AG10803 (cell line): ENCODE measurements around the gene PSEN2.

ENCODE experiments used
- DNase-seq: peaks from one replicate; pipeline ENCODE4 v3.0.0; 2010; ENCODE audit warnings: low read depth
- H3K4me3 ChIP-seq: 2 replicates; pipeline ENCODE4 v1.5.1; 2011; ENCODE audit warnings: mild to moderate bottlenecking, low read length, control low read depth
- CTCF ChIP-seq: conservative IDR thresholded peaks from 2 replicates; pipeline ENCODE4 v1.5.1; 2011; ENCODE audit warnings: mild to moderate bottlenecking, low read length, control low read depth, inconsistent platforms

Gene PSEN2

GRCh38 chr1:226945106-226945857 lies 74.9 kb downstream of the PSEN2 start:
- TF ChIP-seq CTCF, result no peak
- no peak overlapping the region for H3K4me3 ChIP-seq
- DNase-seq, result no peak
